ENCODE data around the gene SLC8A2.

The SLC8A2 gene

GRCh38 chr19:47503130-47503825, 31.6 kb upstream of the SLC8A2 start:
- DNase-seq (ENCODE audit: low read depth): no peak

GRCh38 chr19:47499863-47500830, 28.5 kb upstream of the SLC8A2 start:
- no peak for DNase-seq (ENCODE audit: low read depth)

- DNase-seq (ENCODE audit: low read depth): no peak
Measured at GRCh38 chr19:47499371-47499770, 27.7 kb upstream of the SLC8A2 start.

GRCh38 chr19:47498561-47498960, 26.9 kb upstream of the SLC8A2 start:
- no peak for DNase-seq (ENCODE audit: low read depth)

GRCh38 chr19:47497821-47498520, 26.3 kb upstream of the SLC8A2 start:
- no peak for DNase-seq (ENCODE audit: low read depth)

GRCh38 chr19:47497050-47497766, 25.5 kb upstream of the SLC8A2 start:
- no peak for DNase-seq (ENCODE audit: low read depth)

GRCh38 chr19:47495478-47496372, 24.0 kb upstream of the SLC8A2 start:
- no peak for DNase-seq (ENCODE audit: low read depth)

- DNase-seq (ENCODE audit: low read depth): no peak
Measured at GRCh38 chr19:47494729-47495128, 23.0 kb upstream of the SLC8A2 start.

GRCh38 chr19:47494211-47494547, 22.5 kb upstream of the SLC8A2 start:
- DNase-seq (ENCODE audit: low read depth): no peak

- no peak for DNase-seq (ENCODE audit: low read depth)
Measured at GRCh38 chr19:47493378-47494210, 21.9 kb upstream of the SLC8A2 start.

- no peak for DNase-seq (ENCODE audit: low read depth)
Measured at GRCh38 chr19:47492571-47493377, 21.1 kb upstream of the SLC8A2 start.

GRCh38 chr19:47492137-47492533, 20.4 kb upstream of the SLC8A2 start:
- no peak for DNase-seq (ENCODE audit: low read depth)

- no peak for DNase-seq (ENCODE audit: low read depth)
Measured at GRCh38 chr19:47491358-47492136, 19.9 kb upstream of the SLC8A2 start.

- no peak for DNase-seq (ENCODE audit: low read depth)
Measured at GRCh38 chr19:47490847-47491246, 19.2 kb upstream of the SLC8A2 start.

- no peak for DNase-seq (ENCODE audit: low read depth)
Measured at GRCh38 chr19:47490031-47490430, 18.3 kb upstream of the SLC8A2 start.

- no peak for DNase-seq (ENCODE audit: low read depth)
Measured at GRCh38 chr19:47489072-47489914, 17.6 kb upstream of the SLC8A2 start.

Data from activated T-cell treated with anti-CD3 and anti-CD28 coated beads for 24 hours (primary cell).